GM04503 (cell line): Measurements from ENCODE around the gene MSRB1.
"Not testable (repeated sequence)": the region's sequence is repeated elsewhere in the genome, so short reads cannot be mapped to it uniquely, and the experiment has no call there.

Source experiments
- DNase-seq: peaks from one replicate; pipeline ENCODE4 v3.0.0-alpha.2; 2012; ENCODE audit warnings: low read depth

MSRB1 gene

DNA sequence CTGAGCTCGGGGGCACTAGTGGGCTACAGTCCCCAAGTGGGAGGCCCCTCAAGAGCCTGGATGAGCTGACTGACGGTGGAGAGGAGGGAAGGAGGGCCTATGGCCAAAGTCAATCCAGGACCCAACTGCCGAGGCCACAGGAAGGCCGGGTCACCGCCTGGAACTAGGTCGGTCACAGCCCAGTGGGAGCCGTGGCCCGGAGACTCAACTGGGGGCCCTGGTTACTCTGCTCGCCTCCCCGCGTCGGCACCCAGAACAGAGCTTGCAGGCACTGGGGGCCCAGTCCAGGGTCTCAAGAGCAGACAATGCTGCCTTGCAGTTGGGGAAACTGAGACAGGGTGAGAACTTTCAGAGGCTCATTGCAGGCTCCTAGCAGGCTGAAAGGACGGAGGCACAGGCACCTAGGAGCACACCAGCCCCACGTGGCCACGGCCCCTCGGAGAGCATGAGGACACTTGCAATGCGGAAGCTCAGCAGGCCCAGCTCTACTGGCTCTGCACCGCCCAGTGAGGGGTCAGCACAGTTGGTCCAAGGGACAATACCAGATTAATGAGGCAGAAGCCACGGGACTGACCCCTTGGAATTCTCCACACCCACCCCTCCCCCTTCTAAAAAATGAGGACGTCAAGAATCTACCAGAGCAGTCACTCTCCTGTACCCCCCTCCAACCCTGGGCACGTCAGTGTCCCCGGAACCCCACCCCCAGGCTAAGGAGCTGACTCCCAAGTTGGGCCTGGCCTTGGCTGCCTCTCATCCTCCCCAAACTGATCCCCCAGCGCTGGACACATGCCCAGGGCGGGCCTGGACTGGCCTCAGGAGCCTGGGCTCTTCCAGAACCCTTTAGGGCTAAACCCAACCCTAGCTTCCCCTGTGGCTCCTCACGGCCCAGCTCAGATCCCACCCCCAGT is 27.0 kb downstream of the MSRB1 start:
- DNase-seq = no peak

DNA sequence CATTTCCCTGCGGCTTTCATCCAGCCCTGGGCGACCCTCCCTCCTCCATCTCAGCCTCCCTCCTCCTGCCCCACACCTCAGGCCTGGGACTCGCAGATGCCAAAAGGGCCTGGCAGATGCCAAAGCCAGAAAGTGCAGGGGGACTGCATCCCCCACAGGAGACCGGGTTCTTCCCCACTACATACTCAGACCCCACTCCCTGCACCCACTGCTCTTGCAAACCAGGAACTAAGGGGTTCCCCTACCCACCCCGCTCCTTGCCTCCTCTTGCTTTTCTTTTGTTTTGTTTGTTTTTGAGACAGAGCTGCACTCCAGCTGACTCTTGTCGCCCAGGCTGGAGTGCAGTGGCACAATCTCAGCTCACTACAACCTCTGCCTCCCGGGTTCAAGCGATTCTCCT is 28.0 kb downstream of the MSRB1 start:
- DNase-seq = no peak

DNA sequence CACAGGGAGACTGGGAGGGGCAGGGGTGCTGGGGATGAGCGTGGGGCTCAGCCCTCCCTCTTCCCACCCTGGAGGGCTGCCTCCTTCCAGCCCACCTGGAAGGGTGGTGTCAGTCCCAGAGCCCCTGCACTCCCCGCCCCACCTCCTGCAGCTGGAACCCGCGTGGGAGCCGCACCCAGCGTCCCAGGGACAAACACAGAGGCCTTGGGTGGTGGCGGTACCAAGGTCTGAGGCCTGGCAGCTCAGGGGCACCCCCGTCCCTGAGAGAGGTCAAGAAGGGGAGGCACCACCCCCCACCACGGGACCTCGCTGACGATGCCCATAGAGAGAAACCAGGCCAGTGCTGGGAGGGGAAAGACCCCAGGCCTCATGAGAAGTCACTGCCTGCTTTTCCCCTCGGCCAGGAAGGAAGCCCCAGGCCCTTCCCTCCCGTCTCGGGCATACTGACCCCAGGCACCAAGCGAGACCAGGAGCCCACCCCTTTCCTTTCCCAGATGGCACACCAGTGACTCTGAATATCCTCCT is 28.9 kb downstream of the MSRB1 start:
- DNase-seq = no peak

DNA sequence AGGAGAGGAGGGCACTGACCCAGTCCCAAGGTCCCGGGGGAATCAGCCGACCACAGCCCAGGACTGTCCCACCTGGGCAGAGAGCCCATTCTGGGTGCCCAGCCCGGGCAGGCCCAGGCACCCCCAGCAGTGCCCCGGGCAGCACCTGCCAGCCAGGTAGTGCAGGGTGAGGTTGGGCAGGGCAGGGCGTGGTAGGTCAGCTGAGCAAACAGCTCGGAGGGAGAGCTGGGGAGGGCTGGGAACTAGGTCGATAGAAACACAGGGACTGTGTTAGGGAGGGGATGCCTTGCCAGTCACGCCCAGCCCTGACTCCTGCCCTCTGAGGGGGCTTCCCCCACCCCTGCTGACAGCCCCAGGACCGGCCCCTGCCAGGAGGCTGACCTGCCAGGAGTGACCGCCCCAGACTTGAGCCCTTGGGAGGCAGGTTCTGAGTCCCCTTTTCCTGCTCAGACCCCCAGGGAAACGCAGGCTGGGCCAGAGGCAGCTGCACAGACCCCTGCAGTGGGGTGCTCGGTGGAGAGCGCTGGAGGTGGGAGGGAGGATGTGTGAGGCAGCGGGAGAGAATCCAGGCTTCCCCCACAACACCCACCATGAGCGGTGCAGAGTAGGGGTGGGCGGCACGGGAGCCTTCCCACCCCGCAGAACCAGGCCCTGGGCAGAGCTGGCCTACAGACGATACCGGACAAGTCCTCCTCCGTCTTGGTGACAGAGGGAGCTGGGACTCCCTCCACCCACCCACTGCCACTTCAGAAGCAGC is 29.5 kb downstream of the MSRB1 start:
- no peak for DNase-seq

DNA sequence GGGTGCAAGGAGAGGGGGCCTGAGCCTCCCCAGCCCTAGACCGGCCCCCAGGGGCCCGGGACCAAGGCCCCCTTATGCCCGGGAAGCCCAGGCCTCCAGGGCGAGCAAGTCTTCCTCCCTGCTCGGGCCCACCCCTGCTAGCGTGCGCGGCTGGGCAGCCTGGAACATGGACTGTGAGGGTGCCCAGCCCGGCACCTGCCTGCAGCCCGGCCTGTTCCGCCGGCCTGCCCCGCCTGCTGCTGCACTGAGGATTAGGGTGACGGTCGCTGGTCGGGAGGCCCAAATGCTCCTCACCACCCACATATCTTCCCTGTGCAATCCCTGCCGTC is 30.8 kb downstream of the MSRB1 start:
- DNase-seq = no peak

DNA sequence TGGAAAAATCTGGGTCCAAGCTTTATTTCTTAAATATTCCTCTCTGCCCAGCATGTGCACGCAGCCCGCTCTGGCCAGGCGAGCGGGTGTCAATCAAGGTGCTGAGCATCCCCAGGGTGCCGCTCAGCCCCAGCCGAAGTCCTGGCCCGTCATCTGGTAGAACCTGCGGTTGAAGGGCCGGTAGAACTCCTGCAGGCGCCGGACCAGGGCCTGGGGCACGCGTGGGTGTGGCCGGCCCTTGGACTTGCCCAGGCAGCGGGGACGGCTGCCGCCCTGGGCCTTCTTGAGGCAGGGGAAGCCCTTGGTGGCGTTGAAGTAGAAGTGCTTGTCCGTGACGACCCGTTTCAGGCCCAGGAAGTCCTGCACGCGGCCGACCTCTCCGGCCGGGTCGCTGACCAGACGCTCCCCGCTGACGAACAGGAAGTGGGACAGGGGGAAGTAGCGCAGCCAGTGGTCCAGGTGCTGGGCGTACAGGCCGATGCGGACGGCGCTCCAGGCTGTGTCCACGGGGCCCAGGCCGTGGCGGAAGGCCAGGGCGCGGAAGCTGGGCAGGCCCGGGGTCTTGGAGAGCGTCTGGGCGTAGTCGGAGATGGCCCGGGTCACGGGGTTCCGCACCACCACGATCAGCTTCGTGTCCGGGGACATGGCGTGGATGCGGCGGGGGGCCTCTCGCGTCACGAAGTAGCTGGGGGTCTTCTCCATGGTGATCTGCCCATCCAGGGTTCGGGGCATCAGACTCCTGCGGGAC is 31.4 kb downstream of the MSRB1 start:
- no peak for DNase-seq

DNA sequence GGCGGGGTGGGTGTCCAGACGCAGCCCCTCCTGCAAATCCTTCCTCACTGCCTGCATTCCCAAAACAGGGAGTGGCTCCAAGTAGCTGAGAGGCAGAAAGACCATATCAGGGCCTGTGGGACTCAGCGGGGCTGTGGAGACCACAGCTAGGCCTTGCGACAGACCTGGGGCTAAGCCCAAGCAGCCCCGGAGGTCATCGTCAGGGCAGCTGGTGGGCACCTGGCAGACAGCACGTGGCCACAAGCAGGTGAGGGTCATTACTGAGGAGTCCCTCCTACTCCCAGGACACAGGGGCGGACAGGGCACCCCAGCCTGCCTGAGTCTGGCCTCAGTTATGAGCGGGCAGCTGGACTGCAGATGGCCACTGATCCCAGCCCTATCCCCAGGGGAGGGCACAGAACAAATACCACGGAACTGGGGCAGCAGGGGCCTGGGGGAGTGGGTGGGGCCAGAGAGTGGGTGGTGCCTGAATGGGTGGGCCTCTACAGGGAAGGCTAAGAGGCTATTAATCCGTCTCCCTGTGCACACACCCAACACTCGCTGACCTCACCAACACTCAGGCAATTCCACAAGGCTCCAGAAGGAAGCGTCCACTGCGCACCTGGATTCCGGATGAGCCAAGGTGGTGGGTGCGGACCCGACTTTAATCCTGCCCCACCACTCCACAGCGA is 33.3 kb downstream of the MSRB1 start:
- DNase-seq = no peak

DNA sequence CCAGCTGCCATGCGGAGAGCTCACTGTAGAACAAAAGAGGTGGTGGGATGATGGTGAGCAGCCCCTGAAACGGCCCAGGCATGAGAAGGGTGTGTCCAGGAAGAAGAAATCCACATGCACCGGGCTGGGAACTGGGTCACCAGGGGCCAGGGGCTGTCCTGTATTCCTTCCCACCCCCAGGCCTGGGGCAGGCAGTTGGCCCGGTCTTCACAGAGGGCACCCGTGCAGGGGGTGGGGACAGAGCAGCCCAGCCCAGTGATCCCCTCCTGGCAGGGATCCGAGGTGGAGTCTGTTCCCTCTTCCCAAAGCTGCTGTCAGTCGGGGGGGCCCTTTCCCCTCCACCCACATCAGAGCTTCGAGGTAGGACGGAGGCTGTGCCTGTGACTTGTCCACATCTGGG is 34.0 kb downstream of the MSRB1 start:
- no peak for DNase-seq

DNA sequence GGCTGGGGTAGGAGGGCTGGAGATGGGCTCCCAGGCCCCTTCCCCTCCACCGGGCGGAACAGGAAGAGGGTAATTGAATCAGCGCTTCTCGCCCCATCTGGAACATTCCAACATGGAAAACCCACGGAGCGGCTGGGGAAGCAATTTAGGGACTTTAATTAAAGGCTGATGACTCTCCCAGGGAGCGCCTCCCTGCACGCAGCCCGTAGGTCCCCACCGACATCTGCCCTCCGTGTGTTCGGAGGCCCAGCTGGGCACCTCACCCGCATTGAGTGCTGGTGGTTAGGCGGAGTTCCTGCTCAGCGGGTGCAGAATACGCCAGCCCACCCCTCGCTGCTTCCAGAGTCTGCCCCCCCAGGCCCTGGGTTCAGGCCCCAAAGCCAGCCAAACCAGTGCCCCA is 34.8 kb downstream of the MSRB1 start:
- no peak for DNase-seq

DNA sequence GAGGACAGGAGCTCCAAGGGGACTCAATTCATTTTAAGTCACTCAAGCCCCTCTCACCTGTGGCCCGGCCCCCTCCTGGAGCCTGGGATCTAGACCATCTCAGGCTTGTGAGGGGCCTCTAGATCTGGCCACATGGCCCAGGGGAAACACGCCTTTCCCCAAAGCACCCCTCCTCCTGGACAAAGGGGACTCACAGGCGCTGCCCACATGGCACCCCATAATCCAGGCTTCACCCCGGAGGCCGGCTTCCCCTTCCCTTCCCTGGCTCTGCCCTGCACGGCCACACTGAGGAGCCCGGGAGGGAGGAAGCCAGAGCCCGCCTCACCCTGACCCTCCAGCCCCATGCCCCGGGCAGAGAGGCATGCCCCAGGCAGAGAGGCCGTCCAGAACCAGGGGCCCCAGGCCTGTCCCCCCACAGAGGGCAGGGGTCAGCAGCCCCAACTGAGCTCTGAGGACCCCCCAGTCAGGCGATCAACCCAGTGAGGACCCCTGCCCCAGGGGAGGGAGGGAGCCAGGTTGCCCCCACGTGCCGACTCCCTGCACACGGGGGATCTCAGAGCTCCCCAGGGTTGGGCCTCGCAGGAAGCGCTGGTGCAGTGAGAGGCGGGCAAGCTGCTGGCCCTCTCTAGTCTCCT is 35.7 kb downstream of the MSRB1 start:
- no peak for DNase-seq

DNA sequence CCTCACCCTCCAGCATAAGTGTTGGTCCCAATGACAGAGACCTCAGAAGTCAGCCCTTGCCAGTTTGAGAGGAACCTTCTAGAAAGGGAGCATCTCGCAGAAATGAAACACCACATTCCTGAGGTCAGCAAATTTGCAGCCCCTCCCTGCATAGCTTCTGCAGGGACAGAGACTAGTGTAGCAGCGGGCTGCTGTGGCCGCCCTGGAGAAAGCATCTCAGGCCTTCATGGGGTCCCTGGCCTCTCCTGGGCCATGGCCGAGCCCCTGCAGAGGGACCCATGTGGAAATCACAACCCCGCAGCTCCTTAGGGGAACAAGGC is 36.2 kb downstream of the MSRB1 start:
- DNase-seq = no peak

DNA sequence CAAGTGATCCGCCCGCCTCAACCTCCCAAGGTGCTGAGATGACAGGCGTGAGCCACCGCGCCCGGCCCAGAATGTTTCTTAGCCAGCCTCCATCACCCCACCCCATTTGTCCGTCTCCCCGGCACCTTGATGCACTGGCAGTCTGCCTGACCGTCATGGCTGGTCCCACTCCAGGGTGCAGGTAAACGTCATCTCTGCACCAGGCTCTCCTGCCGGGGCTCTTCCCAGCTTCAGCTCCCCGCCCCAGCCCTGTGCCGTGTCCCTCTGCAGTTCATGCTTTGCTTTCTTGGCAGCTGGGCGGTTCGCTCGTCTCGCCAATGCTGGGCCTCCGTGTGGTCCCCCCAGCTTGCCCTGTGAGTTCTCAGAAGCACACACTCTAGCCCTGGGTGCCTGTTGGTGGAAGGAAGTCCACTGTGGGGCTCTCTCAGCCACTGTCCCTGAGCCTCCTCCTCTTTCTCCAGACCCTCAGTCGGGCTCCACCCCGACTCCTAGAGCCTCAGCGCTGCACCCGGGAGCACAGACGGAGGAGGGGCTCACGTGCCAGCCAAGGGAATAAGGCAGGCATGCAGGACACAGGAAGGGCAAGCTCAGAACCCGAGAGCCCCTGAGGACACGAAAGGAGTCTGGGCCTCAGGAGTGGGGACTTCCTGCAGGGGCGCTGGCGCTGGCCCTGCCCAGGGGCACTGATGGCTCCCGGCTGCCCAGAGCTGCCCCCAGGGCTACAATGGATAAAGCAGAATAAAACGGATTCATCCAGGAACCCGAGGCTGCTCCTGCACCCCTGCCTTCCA is 36.7 kb downstream of the MSRB1 start:
- DNase-seq = no peak

DNA sequence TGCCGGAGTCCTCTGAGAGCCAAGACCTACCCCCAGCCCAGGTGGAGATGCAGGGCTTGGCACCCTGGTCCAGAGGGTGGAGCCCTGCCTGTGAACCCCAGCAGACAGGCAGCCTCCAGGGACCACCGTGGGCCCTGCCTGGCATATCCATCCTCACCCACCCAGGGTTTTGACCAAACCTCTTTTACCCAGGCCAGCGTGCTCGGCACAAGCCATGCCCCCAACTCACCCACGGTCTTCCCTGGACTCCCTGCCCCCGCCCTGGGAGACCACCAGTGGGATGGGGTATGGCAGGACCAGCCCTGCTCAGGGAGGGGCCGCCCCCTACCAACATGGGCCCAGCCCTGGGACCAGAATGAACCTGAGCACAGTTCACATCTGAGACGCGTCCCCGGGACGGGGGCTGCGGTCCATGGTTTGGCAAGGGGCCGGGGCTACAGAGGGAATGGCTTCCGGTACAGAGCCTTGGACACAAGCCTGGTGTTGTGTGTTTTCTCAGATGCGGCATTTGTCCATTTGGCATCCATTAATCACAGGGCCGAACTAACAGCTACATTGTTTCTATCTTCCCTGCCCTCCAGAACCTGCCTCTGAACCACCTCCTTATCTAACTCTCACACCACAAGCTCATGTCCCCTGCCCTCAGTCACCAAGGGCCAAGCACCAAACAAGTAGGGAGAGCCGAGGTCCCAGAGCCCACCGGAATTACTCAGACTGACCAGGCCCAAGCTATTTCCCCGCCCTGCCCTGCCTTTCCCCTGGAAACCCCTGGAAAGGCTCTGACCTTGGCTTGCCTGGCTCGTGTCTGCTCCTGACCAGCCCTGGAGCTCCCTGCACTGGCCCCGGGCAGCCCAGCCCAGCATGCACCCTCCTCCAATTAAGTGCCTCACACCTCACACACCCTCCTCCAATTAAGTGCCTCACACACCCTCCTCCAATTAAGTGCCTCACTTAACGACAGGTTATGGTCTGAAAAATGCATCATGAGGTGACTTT is 38.9 kb downstream of the MSRB1 start:
- DNase-seq = no peak

DNA sequence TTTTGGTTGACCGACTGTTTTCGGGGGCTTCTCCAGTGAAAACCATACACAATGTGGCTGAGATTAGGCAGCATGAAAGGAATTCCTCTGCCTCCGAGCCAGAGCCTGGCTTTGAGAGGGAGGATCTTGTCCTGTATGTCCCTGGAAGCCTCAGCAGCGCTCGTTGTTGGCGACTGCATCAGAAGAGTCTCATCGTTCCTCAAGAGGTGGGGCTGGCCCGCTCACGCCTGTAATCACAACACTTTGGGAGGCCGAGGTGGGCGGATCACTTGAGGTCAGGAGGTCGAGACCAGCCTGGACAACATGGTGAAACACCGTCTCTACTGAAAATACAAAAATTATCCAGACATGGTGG is 39.8 kb downstream of the MSRB1 start:
- no peak for DNase-seq

DNA sequence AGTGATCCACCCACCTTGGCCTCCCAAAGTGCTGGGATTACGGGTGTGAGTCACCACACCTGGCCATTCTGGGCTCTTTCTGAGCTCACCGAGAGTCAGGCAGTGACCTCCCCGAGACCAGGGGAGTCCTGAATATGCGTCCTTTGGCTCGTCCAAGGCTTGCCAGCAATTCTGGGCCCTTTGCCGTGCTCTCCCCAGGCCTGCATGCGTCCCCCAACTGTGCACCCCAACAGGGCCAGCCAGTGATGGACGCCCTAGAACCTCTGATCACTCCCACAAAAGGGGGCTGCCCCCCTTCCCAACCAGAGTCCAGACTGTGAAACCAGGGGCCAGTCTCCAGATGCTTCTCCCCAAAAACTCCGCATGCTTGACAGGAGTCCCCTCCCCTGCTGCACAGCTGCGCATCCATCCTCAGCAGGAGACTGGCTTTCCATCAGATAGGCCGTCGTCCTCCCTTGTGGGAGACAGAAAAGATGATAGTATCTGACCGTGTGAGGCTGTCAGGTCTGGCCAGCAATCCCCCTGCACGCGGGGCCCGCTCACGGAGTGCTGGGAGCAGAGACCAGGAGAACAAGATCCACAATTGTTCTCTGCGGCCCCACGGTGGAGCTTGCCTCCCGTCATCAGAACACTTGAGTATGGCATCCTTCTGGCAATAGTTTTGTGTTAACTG is 40.3 kb downstream of the MSRB1 start:
- DNase-seq = no peak

DNA sequence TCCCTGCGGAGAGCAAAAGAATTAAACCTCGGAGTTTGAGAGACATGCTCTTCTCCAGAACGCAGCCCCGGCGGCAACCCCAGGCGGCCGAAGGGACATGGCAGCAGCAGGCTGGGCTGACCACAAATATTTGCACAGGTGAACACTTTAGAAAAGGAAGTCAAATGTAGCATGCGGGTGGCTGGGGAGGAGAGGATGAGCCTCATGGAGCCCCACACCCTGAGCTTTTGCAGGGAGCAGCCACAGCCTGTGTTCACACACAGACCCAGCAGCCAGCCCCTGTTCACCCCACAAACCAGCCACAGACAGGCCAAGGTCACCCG is 42.6 kb downstream of the MSRB1 start:
- DNase-seq = no peak

DNA sequence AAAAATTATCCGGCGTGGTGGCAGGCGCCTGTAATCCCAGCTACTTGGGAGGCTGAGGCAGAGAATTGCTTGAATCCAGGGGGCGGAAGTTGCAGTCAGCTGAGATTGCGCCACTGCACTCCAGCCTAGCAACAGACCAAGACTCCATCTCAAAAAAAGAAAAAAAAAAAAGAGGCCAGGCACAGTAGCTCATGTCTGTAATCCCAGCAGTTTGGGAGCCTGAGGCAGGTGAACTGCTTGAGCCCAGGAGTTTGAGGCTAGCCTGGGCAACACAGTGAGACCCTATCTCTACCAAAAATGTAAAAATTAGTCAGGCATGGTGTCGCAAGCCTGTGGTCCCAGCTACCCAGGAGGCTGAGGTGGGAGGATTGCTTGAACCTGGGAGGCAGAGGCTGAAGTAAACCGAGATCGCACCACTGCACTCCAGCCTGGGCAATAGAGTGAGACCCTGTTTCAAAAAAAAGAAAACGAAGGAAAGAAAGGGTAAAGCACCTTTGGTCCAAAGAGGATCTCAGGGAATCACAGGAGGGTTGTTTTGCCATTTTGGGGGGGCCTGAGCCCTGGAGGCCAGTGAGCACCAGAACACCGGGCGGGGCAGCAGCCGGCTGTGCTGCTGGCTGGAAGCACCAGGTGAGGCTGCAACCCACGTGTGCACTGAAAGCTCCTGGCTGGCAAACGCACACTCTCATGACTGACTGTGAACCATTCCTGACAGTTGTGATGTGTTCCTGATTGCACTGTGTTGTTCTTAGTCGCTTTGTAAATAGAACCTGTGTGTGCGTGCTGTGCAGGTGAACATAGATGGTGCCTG is 43.2 kb downstream of the MSRB1 start:
- no peak for DNase-seq

DNA sequence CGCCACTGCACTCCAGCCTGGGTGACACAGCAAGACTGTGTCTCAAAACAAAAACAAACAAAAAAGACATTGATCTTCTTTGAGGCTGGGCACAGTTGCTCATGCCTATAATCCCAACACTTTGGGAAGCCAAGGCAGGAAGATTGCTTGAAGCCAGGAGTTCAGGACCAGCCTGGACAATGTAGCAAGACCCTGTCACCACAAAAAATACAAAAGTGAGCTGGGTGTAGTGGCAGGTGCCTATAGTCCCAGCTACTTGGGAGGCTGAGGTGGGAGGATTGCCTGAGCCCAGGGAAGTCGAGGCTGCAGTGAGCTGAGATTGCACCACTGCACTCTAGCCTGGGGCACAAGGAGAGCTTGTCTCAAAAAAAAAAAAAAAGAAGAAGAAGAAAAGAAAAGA is 45.3 kb downstream of the MSRB1 start:
- DNase-seq = not testable (repeated sequence)
